Measurements from ENCODE around the gene MAT2A.

MAT2A gene

GRCh38 chr2:85528355-85528754, 10.6 kb upstream of the MAT2A start:
- no peaks in the 10 kb centered on the region for H3K36me3 ChIP-seq (ENCODE audit: control insufficient read depth, insufficient read depth, low read length)
- H3K4me3 ChIP-seq (ENCODE audit: low read length), result no peak overlapping the region
- no peak overlapping the region for H3K9ac ChIP-seq (ENCODE audit: low read length)
- peaks cover 26% of the 10 kb centered on the region for H3K4me1 ChIP-seq (ENCODE audit: control insufficient read depth, insufficient read depth, low read length)
- H3K9me3 ChIP-seq (ENCODE audit: control insufficient read depth, low read length), result no peaks in the 10 kb centered on the region
- H3K27me3 ChIP-seq (ENCODE audit: control insufficient read depth, insufficient read depth, low read length), result no peaks in the 10 kb centered on the region

- Histone ChIP-seq H3K9me3 (ENCODE audit: control insufficient read depth, low read length) (no peaks in the 10 kb centered on the region), H3K36me3 (ENCODE audit: control insufficient read depth, insufficient read depth, low read length) (no peaks in the 10 kb centered on the region), H3K4me3 (ENCODE audit: low read length) (no peak overlapping the region), H3K27me3 (ENCODE audit: control insufficient read depth, insufficient read depth, low read length) (no peaks in the 10 kb centered on the region), H3K9ac (ENCODE audit: low read length) (no peak overlapping the region), H3K4me1 (ENCODE audit: control insufficient read depth, insufficient read depth, low read length) (peaks cover 20% of the 10 kb centered on the region)
Measured at GRCh38 chr2:85529809-85530208, 9.2 kb upstream of the MAT2A start.

- peaks cover 31% of the 10 kb centered on the region for H3K4me1 ChIP-seq (ENCODE audit: control insufficient read depth, insufficient read depth, low read length)
- H3K36me3 ChIP-seq (ENCODE audit: control insufficient read depth, insufficient read depth, low read length), result no peaks in the 10 kb centered on the region
- no peak overlapping the region for H3K9ac ChIP-seq (ENCODE audit: low read length)
- no peak overlapping the region for H3K4me3 ChIP-seq (ENCODE audit: low read length)
- H3K27me3 ChIP-seq (ENCODE audit: control insufficient read depth, insufficient read depth, low read length), result no peaks in the 10 kb centered on the region
- no peaks in the 10 kb centered on the region for H3K9me3 ChIP-seq (ENCODE audit: control insufficient read depth, low read length)
Measured at GRCh38 chr2:85531589-85531988, 7.4 kb upstream of the MAT2A start.

DNA sequence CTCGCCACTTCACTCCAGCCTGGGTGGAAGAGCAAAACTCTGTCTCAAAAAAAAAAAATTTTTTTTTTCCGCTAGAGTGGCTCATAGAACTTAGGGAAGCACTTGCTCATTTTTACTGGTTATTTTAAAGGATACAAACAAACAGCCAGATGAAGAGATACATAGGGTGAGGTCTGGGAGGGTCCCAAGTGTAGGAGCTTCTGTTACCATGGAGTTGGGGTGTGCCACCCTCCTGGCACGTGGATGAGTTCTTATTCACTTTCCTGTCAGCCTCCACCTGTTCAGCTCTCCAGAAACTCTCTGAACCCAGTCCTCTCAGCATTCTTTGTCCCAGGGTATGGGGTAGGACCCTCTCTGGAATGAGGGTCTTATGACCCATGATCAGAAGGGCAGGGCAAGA, 4.9 kb upstream of the MAT2A start:
- Histone ChIP-seq H3K27me3 (ENCODE audit: control insufficient read depth, insufficient read depth, low read length) (no peaks in the 10 kb centered on the region), H3K9me3 (ENCODE audit: control insufficient read depth, low read length) (no peaks in the 10 kb centered on the region), H3K9ac (ENCODE audit: low read length) (no peak overlapping the region), H3K4me3 (ENCODE audit: low read length) (no peak overlapping the region), H3K36me3 (ENCODE audit: control insufficient read depth, insufficient read depth, low read length) (no peaks in the 10 kb centered on the region), H3K4me1 (ENCODE audit: control insufficient read depth, insufficient read depth, low read length) (peaks cover 42% of the 10 kb centered on the region)

DNA sequence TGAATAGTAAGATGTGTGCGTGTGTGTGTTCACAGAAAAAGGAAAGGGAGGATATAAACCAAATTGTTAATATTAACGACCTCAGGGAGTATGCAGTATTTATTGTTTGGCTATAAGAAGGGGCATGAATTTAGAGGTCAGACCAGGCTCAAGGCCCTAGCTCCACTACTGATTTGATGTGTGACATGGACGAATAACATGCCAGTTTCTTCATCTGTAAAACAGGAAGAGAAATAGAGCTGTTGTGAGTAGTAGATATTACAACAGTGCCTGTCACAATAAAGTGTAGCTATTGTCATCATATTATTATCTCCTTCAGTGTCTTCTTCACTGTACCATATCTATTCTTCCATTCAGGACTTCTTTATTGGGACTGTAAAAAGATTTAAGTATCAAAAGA, 4.1 kb upstream of the MAT2A start:
- Histone ChIP-seq H3K9ac (ENCODE audit: low read length) (no peak overlapping the region), H3K4me3 (ENCODE audit: low read length) (no peak overlapping the region), H3K4me1 (ENCODE audit: control insufficient read depth, insufficient read depth, low read length) (peaks cover 42% of the 10 kb centered on the region), H3K9me3 (ENCODE audit: control insufficient read depth, low read length) (no peaks in the 10 kb centered on the region), H3K27me3 (ENCODE audit: control insufficient read depth, insufficient read depth, low read length) (no peaks in the 10 kb centered on the region), H3K36me3 (ENCODE audit: control insufficient read depth, insufficient read depth, low read length) (no peaks in the 10 kb centered on the region)

DNA sequence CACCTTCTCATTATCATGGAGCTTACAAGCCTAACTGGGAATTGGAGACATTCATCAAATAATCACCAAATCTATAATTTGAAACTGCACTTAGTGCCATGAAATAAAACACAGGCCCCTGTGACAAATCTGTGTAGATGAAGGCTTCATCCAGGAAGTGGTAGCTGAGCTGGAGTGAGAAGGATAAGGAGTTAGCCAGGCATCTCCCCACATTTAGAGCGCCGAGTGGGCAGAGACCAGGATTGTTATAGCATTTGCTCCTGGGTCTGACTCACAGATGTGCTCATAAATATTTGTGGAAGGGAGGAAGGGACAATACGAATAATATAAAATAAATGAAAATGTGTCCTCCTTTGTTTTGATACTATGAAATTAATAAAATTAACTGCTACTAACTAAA, 2.5 kb upstream of the MAT2A start:
- no peaks in the 10 kb centered on the region for H3K36me3 ChIP-seq (ENCODE audit: control insufficient read depth, insufficient read depth, low read length)
- H3K4me3 ChIP-seq (ENCODE audit: low read length), result no peak overlapping the region
- no peaks in the 10 kb centered on the region for H3K27me3 ChIP-seq (ENCODE audit: control insufficient read depth, insufficient read depth, low read length)
- H3K9ac ChIP-seq (ENCODE audit: low read length), result no peak overlapping the region
- H3K4me1 ChIP-seq (ENCODE audit: control insufficient read depth, insufficient read depth, low read length), result peaks cover 37% of the 10 kb centered on the region
- H3K9me3 ChIP-seq (ENCODE audit: control insufficient read depth, low read length), result no peaks in the 10 kb centered on the region

GRCh38 chr2:85537600-85538506, 1.1 kb upstream of the MAT2A start:
- H3K9ac ChIP-seq (ENCODE audit: low read length), result peak overlapping the region; percentile 95
- H3K4me1 ChIP-seq (ENCODE audit: control insufficient read depth, insufficient read depth, low read length), result peaks cover 46% of the 10 kb centered on the region

GRCh38 chr2:85539361-85540132, 579 bp downstream of the MAT2A start:
- peak overlapping the region; percentile 87 for H3K4me3 ChIP-seq (ENCODE audit: low read length)
- peak overlapping the region; percentile 95 for H3K9ac ChIP-seq (ENCODE audit: low read length)
- H3K27me3 ChIP-seq (ENCODE audit: control insufficient read depth, insufficient read depth, low read length), result no peaks in the 10 kb centered on the region
- H3K4me1 ChIP-seq (ENCODE audit: control insufficient read depth, insufficient read depth, low read length), result peaks cover 47% of the 10 kb centered on the region
- H3K36me3 ChIP-seq (ENCODE audit: control insufficient read depth, insufficient read depth, low read length), result peaks cover 9% of the 10 kb centered on the region
- no peaks in the 10 kb centered on the region for H3K9me3 ChIP-seq (ENCODE audit: control insufficient read depth, low read length)

More at GRCh38 chr2:85537600-85538506, 1.1 kb upstream of the MAT2A start:
- Histone ChIP-seq H3K4me3 (ENCODE audit: low read length) (peak overlapping the region; percentile 87), H3K9me3 (ENCODE audit: control insufficient read depth, low read length) (no peaks in the 10 kb centered on the region), H3K36me3 (ENCODE audit: control insufficient read depth, insufficient read depth, low read length) (peaks cover 7% of the 10 kb centered on the region), H3K27me3 (ENCODE audit: control insufficient read depth, insufficient read depth, low read length) (no peaks in the 10 kb centered on the region)

- no peaks in the 10 kb centered on the region for H3K27me3 ChIP-seq (ENCODE audit: control insufficient read depth, insufficient read depth, low read length)
- H3K4me3 ChIP-seq (ENCODE audit: low read length), result peak overlapping the region; percentile 87
- peaks cover 9% of the 10 kb centered on the region for H3K36me3 ChIP-seq (ENCODE audit: control insufficient read depth, insufficient read depth, low read length)
- H3K9me3 ChIP-seq (ENCODE audit: control insufficient read depth, low read length), result no peaks in the 10 kb centered on the region
- peak overlapping the region; percentile 95 for H3K9ac ChIP-seq (ENCODE audit: low read length)
- peaks cover 41% of the 10 kb centered on the region for H3K4me1 ChIP-seq (ENCODE audit: control insufficient read depth, insufficient read depth, low read length)
Measured at GRCh38 chr2:85540133-85540648, 1.2 kb downstream of the MAT2A start.

GRCh38 chr2:85541262-85541661, 2.3 kb downstream of the MAT2A start:
- H3K4me3 ChIP-seq (ENCODE audit: low read length), result peak overlapping the region; percentile 87
- H3K4me1 ChIP-seq (ENCODE audit: control insufficient read depth, insufficient read depth, low read length), result peaks cover 31% of the 10 kb centered on the region
- no peaks in the 10 kb centered on the region for H3K27me3 ChIP-seq (ENCODE audit: control insufficient read depth, insufficient read depth, low read length)
- no peaks in the 10 kb centered on the region for H3K9me3 ChIP-seq (ENCODE audit: control insufficient read depth, low read length)
- peak overlapping the region; percentile 95 for H3K9ac ChIP-seq (ENCODE audit: low read length)
- peaks cover 18% of the 10 kb centered on the region for H3K36me3 ChIP-seq (ENCODE audit: control insufficient read depth, insufficient read depth, low read length)

GRCh38 chr2:85541753-85542457, 2.9 kb downstream of the MAT2A start:
- H3K9ac ChIP-seq (ENCODE audit: low read length), result no peak overlapping the region
- peaks cover 18% of the 10 kb centered on the region for H3K36me3 ChIP-seq (ENCODE audit: control insufficient read depth, insufficient read depth, low read length)
- H3K4me3 ChIP-seq (ENCODE audit: low read length), result no peak overlapping the region
- no peaks in the 10 kb centered on the region for H3K9me3 ChIP-seq (ENCODE audit: control insufficient read depth, low read length)
- H3K4me1 ChIP-seq (ENCODE audit: control insufficient read depth, insufficient read depth, low read length), result peaks cover 25% of the 10 kb centered on the region
- no peaks in the 10 kb centered on the region for H3K27me3 ChIP-seq (ENCODE audit: control insufficient read depth, insufficient read depth, low read length)

Data from mucosa of stomach (tissue), 1 donor.